Measurements from ENCODE around the gene HAUS5.

DNA sequence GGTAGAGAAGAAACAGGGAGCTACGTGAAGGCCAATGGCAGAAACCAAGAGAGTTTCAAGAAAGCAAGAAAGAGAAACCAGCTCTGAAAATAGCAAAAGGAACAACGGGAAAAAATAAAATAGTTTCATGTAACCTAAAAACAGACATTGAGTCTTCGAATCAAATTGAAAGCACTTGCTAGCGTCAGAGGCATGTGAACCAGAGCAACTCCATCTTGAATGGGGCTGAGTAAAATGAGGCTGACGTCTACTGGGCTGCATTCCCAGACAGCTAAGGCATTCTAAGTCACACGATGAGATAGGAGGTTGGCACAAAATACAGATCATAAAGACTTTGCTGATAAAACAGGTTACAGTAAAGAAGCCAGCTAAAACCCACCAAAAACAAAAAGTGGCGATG is 33.8 kb upstream of the HAUS5 start:
- TF ChIP-seq, protein P1, sequence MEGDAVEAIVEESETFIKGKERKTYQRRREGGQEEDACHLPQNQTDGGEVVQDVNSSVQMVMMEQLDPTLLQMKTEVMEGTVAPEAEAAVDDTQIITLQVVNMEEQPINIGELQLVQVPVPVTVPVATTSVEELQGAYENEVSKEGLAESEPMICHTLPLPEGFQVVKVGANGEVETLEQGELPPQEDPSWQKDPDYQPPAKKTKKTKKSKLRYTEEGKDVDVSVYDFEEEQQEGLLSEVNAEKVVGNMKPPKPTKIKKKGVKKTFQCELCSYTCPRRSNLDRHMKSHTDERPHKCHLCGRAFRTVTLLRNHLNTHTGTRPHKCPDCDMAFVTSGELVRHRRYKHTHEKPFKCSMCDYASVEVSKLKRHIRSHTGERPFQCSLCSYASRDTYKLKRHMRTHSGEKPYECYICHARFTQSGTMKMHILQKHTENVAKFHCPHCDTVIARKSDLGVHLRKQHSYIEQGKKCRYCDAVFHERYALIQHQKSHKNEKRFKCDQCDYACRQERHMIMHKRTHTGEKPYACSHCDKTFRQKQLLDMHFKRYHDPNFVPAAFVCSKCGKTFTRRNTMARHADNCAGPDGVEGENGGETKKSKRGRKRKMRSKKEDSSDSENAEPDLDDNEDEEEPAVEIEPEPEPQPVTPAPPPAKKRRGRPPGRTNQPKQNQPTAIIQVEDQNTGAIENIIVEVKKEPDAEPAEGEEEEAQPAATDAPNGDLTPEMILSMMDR (IDR thresholded peaks at IDR 0.05) = no peak
- TF ChIP-seq POLR2A (IDR thresholded peaks at IDR 0.05) = no peak

Data from testis (tissue), 2 donors.